Stomach (tissue), 4 donors: ENCODE data around the gene ATP8B4.

Experiments
- CTCF ChIP-seq, 7 experiments: fragments of 450-650 bp in 4 of 7; fragments of 200-600 bp in 3 of 7; sonication (generic) in 3 of 7; IDR thresholded peaks; one replicate each; pipeline ENCODE4 v1.5.1; 2016 to 2019; ENCODE audit warnings: antibody characterized with exemption in 7 of 7, control low read depth in 2 of 7, mild to moderate bottlenecking in 1 of 7
- POLR2A ChIP-seq, 4 donors: fragments of 450-650 bp; IDR thresholded peaks; one replicate each; pipeline ENCODE4 v1.6.1; 2016; ENCODE audit warnings: antibody characterized with exemption in 4 of 4, control low read depth in 2 of 4, mild to moderate bottlenecking in 1 of 4, moderate library complexity in 1 of 4
- POLR2AphosphoS5 ChIP-seq, 3 donors: sonication (generic); formaldehyde crosslinking; IDR thresholded peaks; one replicate each; pipeline ENCODE4 v1.6.1; 2016; ENCODE audit warnings: antibody characterized with exemption in 3 of 3

GRCh38 chr15:50140983-50141382, 21.9 kb upstream of the ATP8B4 start:
- TF ChIP-seq CTCF (IDR thresholded peaks at IDR 0.05) (no peak), POLR2A (IDR thresholded peaks at IDR 0.05) (no peak), POLR2AphosphoS5 (IDR thresholded peaks at IDR 0.05) (no peak)
